ENCODE measurements around the gene HBS1L. TPM values are rescaled to one million over a fixed set of nuclear protein-coding genes. Genes with fewer than 3 reads are reported as not detected.

Gene HBS1L
- total RNA-seq, 1 donor from 2014 or later: 93.4 TPM

DNA sequence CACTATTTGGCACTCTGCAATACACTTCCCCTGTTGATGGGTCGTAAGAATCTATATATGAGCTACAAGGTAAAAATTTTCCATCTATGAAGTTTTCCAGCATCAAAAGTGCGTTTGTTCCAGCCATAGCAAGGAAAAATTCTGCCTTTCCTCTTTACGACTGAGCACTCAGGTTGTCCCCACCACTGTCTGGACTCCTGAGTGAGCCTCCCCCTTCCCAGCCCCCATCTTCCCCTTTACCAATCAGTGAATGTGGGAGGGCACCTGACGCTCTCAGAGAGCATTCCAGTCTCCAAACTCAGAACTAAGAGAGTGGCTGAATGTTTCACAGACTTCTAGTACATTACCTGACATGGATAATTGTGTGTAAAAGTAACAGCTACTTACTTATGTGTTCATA lies 104.7 kb downstream of the HBS1L start, which contains the start of gene ALDH8A1:
Gene ALDH8A1 (minus strand): TSS at position 175 of the 400 bp plus-strand sequence. CDS start 48 bp downstream, at position 127.
- no peaks in the 10 kb centered on the region for H3K27me3 Mint-ChIP-seq (ENCODE audit: unreplicated experiment)
- no peak within 1 kb of the TSS for H3K27ac Mint-ChIP-seq (ENCODE audit: unreplicated experiment)
- no peaks in the 10 kb centered on the region for H3K9me3 Mint-ChIP-seq (ENCODE audit: unreplicated experiment)
- no peaks in the 10 kb centered on the region for H3K4me1 Mint-ChIP-seq (ENCODE audit: low read depth, unreplicated experiment)
- H3K4me3 Mint-ChIP-seq (ENCODE audit: unreplicated experiment): no peak within 1 kb of the TSS
- no peak for TF ChIP-seq CTCF (IDR thresholded peaks at IDR 0.05; ENCODE audit: partially characterized antibody, unreplicated experiment)
- DNase-seq: no peak
- no peaks in the 10 kb centered on the region for H3K36me3 Mint-ChIP-seq (ENCODE audit: unreplicated experiment)

- Mint-ChIP-seq H3K36me3 (ENCODE audit: unreplicated experiment) (no peaks in the 10 kb centered on the region), H3K9me3 (ENCODE audit: unreplicated experiment) (no peaks in the 10 kb centered on the region), H3K27me3 (ENCODE audit: unreplicated experiment) (no peaks in the 10 kb centered on the region), H3K27ac (ENCODE audit: unreplicated experiment) (no peak overlapping the region), H3K4me3 (ENCODE audit: unreplicated experiment) (no peak overlapping the region), H3K4me1 (ENCODE audit: low read depth, unreplicated experiment) (no peaks in the 10 kb centered on the region)
- TF ChIP-seq CTCF (IDR thresholded peaks at IDR 0.05; ENCODE audit: partially characterized antibody, unreplicated experiment): no peak
- no peak for DNase-seq
Observed at GRCh38 chr6:134948691-134949090, 105.9 kb downstream of the HBS1L start.

- TF ChIP-seq CTCF (IDR thresholded peaks at IDR 0.05; ENCODE audit: partially characterized antibody, unreplicated experiment): no peak
- H3K9me3 Mint-ChIP-seq (ENCODE audit: unreplicated experiment): no peaks in the 10 kb centered on the region
- no peaks in the 10 kb centered on the region for H3K36me3 Mint-ChIP-seq (ENCODE audit: unreplicated experiment)
- H3K27ac Mint-ChIP-seq (ENCODE audit: unreplicated experiment): no peak overlapping the region
- no peaks in the 10 kb centered on the region for H3K4me1 Mint-ChIP-seq (ENCODE audit: low read depth, unreplicated experiment)
- H3K27me3 Mint-ChIP-seq (ENCODE audit: unreplicated experiment): no peaks in the 10 kb centered on the region
- H3K4me3 Mint-ChIP-seq (ENCODE audit: unreplicated experiment): no peak overlapping the region
- no peak for DNase-seq
Observed at GRCh38 chr6:134948142-134948541, 106.5 kb downstream of the HBS1L start.

DNA sequence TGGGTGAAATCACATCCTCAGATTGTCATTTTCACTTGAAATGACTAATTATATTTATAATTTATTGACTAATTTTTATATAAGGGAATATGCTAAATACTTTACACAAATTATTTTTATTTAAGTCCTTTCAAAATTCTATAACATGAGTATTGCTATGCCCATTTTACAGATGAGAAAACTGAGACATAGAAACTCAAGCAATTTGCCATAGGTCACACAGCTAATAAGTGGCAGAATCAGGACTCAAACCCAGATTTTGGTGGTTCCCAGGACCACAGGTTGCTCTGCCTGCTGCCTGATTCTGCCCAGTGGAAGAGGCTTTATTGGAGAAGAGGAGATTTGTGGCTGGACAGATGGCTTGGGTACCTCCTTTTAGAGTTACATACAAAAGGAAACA lies 109.6 kb downstream of the HBS1L start:
- H3K27me3 Mint-ChIP-seq (ENCODE audit: unreplicated experiment): peaks cover 2% of the 10 kb centered on the region
- no peak for TF ChIP-seq CTCF (IDR thresholded peaks at IDR 0.05; ENCODE audit: partially characterized antibody, unreplicated experiment)
- DNase-seq: no peak
- H3K27ac Mint-ChIP-seq (ENCODE audit: unreplicated experiment): no peak overlapping the region
- H3K4me3 Mint-ChIP-seq (ENCODE audit: unreplicated experiment): no peak overlapping the region
- no peaks in the 10 kb centered on the region for H3K4me1 Mint-ChIP-seq (ENCODE audit: low read depth, unreplicated experiment)
- H3K9me3 Mint-ChIP-seq (ENCODE audit: unreplicated experiment): no peaks in the 10 kb centered on the region
- no peaks in the 10 kb centered on the region for H3K36me3 Mint-ChIP-seq (ENCODE audit: unreplicated experiment)

DNA sequence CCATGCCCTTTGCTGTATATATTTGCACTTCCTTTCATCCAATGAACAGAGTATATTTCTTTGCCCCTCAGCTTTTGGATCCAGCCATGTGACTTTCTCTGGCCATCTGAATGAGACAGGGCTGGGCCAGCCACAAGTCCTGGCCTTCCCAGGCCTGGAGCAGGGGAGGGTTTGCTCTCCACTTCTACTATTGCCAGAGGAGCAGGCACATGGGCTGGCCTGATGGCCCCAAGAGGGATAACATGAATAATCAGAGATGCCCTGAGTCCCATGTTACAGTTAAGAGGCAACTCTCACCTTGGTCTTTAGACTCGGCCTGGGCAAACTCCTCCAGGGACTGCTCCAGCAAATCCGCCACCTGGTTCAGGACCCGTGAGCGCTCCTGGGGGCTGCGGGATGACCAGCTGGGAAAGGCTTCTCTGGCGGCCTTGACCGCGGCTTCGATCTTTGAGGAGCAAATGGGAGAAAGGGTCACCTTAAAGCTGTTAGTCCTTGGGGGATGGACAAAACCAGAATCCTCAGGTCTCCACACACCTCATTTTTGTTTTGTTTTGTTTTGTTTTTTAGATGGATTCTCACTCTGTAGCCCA lies 111.0 kb downstream of the HBS1L start:
- Mint-ChIP-seq H3K27ac (ENCODE audit: unreplicated experiment) (no peak overlapping the region), H3K27me3 (ENCODE audit: unreplicated experiment) (peaks cover 2% of the 10 kb centered on the region), H3K9me3 (ENCODE audit: unreplicated experiment) (no peaks in the 10 kb centered on the region), H3K4me3 (ENCODE audit: unreplicated experiment) (no peak overlapping the region), H3K4me1 (ENCODE audit: low read depth, unreplicated experiment) (no peaks in the 10 kb centered on the region), H3K36me3 (ENCODE audit: unreplicated experiment) (no peaks in the 10 kb centered on the region)
- no peak for TF ChIP-seq CTCF (IDR thresholded peaks at IDR 0.05; ENCODE audit: partially characterized antibody, unreplicated experiment)
- no peak for DNase-seq

Measured in glutamatergic neuron (in vitro differentiated cells).